Mesothelial cell of epicardium (in vitro differentiated cells): Measurements from ENCODE around the gene FBXO24. TPM values are rescaled to one million over a fixed set of nuclear protein-coding genes. Genes with fewer than 3 reads are reported as not detected.

Experiments used
- DNase-seq, 2 experiments: peaks; one replicate each; pipeline ENCODE4 v3.0.0; 2021; ENCODE audit warnings: low spot score in 2 of 2; ENCODE audit not compliant: unreplicated experiment in 2 of 2
- H3K27ac Mint-ChIP-seq: 2 replicates; pipeline ENCODE4 v1.8.0; 2021; ENCODE audit warnings: mixed read lengths
- H3K27me3 Mint-ChIP-seq: 2 replicates; pipeline ENCODE4 v1.8.0; 2021; ENCODE audit warnings: low read depth, mixed read lengths
- H3K36me3 Mint-ChIP-seq: 2 replicates; pipeline ENCODE4 v1.8.0; 2021; ENCODE audit warnings: mixed read lengths
- H3K4me1 Mint-ChIP-seq: 2 replicates; pipeline ENCODE4 v1.8.0; 2021; ENCODE audit warnings: mixed read lengths
- H3K4me3 Mint-ChIP-seq: 2 replicates; pipeline ENCODE4 v1.8.0; 2021; ENCODE audit warnings: mild to moderate bottlenecking, moderate library complexity, mixed read lengths
- H3K9me3 Mint-ChIP-seq: 2 replicates; pipeline ENCODE4 v1.8.0; 2021; ENCODE audit warnings: mixed read lengths
- CTCF ChIP-seq: fragments of 200-600 bp; sonication (generic); IDR thresholded peaks from one replicate; pipeline ENCODE4 v1.5.0; 2021; ENCODE audit warnings: antibody characterized with exemption; ENCODE audit not compliant: unreplicated experiment
- total RNA-seq: library from RNA; stranded (reverse); gene quantifications from 3 replicates; pipeline ENCODE4 v1.2.1, GENCODE V29; 2021

Gene FBXO24
- total RNA-seq, 1 donor from 2014 or later: 0.54 TPM

DNA sequence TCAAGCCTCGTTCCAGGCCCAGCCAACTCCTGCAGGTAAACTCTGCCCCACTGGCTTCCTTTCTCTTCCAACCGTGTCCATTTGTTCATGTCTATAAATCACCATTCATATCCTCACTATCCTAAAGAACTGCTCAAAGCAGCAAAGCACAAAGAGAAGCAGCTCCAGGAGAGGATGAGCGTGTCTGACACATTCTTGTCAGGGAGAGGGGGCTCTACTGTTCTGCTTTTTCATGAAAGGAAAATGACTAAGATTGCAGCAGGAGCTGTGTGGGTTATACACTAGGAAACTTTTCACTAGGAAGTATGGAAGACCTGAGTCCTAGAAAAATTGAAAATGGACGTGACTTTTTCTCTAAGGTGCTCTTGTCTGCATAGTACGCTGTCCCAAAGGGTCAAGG lies 30.4 kb upstream of the FBXO24 start:
- Mint-ChIP-seq H3K36me3 (peaks cover 16% of the 10 kb centered on the region), H3K27me3 (no peaks in the 10 kb centered on the region), H3K4me3 (no peak overlapping the region), H3K9me3 (no peaks in the 10 kb centered on the region), H3K4me1 (no peaks in the 10 kb centered on the region), H3K27ac (no peak overlapping the region)
- DNase-seq: no peak
- TF ChIP-seq CTCF: no peak

DNA sequence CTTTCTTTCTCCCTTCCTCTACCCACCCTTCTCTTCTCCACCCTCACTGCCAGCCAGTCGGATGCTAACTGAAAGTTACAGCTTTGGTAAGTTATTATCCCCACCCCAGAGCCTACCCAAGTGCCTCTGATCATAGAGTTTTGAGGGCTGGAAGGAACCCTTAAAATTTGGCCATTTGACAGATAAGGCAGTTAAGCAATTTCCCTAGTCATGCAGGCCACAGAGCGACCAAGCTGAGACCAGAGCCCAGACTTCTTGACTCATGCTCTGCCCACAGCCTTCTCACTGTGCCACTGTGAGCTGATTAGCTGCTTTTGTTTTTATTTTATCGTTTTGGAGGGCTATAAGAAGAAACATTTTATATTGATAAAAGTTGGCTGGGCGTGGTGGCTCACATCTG lies 29.6 kb upstream of the FBXO24 start:
- Mint-ChIP-seq H3K36me3 (peaks cover 16% of the 10 kb centered on the region), H3K9me3 (no peaks in the 10 kb centered on the region), H3K27ac (no peak overlapping the region), H3K4me1 (no peaks in the 10 kb centered on the region), H3K27me3 (no peaks in the 10 kb centered on the region), H3K4me3 (no peak overlapping the region)
- DNase-seq: no peak
- no peak for TF ChIP-seq CTCF

GRCh38 chr7:100559127-100559526 lies 27.0 kb upstream of the FBXO24 start:
- Mint-ChIP-seq H3K4me1 (no peaks in the 10 kb centered on the region), H3K36me3 (peaks cover 6% of the 10 kb centered on the region), H3K27me3 (no peaks in the 10 kb centered on the region), H3K27ac (no peak overlapping the region), H3K4me3 (no peak overlapping the region), H3K9me3 (no peaks in the 10 kb centered on the region)
- no peak for DNase-seq
- TF ChIP-seq CTCF: no peak

- Mint-ChIP-seq H3K4me1 (peaks cover 2% of the 10 kb centered on the region), H3K4me3 (no peak overlapping the region), H3K27me3 (no peaks in the 10 kb centered on the region), H3K27ac (no peak overlapping the region), H3K36me3 (peaks cover 2% of the 10 kb centered on the region), H3K9me3 (no peaks in the 10 kb centered on the region)
- no peak for TF ChIP-seq CTCF
- no peak for DNase-seq
Measured at GRCh38 chr7:100561491-100562194, 24.5 kb upstream of the FBXO24 start.

- no peak for TF ChIP-seq CTCF
- Mint-ChIP-seq H3K27me3 (no peaks in the 10 kb centered on the region), H3K36me3 (no peaks in the 10 kb centered on the region), H3K4me3 (no peak overlapping the region), H3K4me1 (peaks cover 6% of the 10 kb centered on the region), H3K9me3 (no peaks in the 10 kb centered on the region), H3K27ac (no peak overlapping the region)
- DNase-seq: no peak
Measured at GRCh38 chr7:100562195-100563099, 23.7 kb upstream of the FBXO24 start.
